Natural killer cell (primary cell): Measurements from ENCODE around the gene CPNE4. TPM values are rescaled to one million over a fixed set of nuclear protein-coding genes. Genes with fewer than 3 reads are reported as not detected.

ENCODE experiments used
- ATAC-seq, 3 donors: fragments of 150-1000 bp in 2 of 3; fragments of 200-7000 bp in 1 of 3; cut with Tn5 transposase; 1 replicate in 1 of 3; 2 replicates in 2 of 3; pipeline ENCODE4 v1.10.0; 2021; ENCODE audit warnings: mild to moderate bottlenecking in 2 of 3, moderate library complexity in 2 of 3
- DNase-seq, 2 donors: peaks; one replicate each; pipeline versions ENCODE4 v3.0.0 to v3.0.0-alpha.2; 2013 to 2021; ENCODE audit warnings: mixed read lengths in 1 of 2
- H3K27ac ChIP-seq: one replicate; pipeline ENCODE4 v1.5.1; 2013; ENCODE audit warnings: mild to moderate bottlenecking, low read length
- H3K27me3 ChIP-seq: one replicate; pipeline ENCODE4 v1.6.1; 2013; ENCODE audit warnings: low read length; ENCODE audit not compliant: control insufficient read depth, insufficient read depth
- H3K36me3 ChIP-seq: one replicate; pipeline ENCODE4 v1.6.1; 2013; ENCODE audit warnings: low read length; ENCODE audit not compliant: control insufficient read depth, insufficient read depth
- H3K4me1 ChIP-seq: one replicate; pipeline ENCODE4 v1.6.1; 2013; ENCODE audit warnings: low read length; ENCODE audit not compliant: control insufficient read depth, insufficient read depth
- H3K4me3 ChIP-seq: one replicate; pipeline ENCODE4 v1.5.1; 2013; ENCODE audit warnings: low read length
- H3K9me3 ChIP-seq: one replicate; pipeline ENCODE4 v1.6.1; 2013; ENCODE audit warnings: low read length; ENCODE audit not compliant: control insufficient read depth, insufficient read depth
- H3K27ac Mint-ChIP-seq, 2 donors: one replicate each; pipeline ENCODE4 v1.8.0; 2022; ENCODE audit warnings: mild to moderate bottlenecking in 2 of 2, mixed read lengths in 2 of 2, moderate library complexity in 1 of 2
- H3K27me3 Mint-ChIP-seq, 2 donors: one replicate each; pipeline ENCODE4 v1.8.0; 2022; ENCODE audit warnings: low read depth in 2 of 2, mixed read lengths in 2 of 2
- H3K36me3 Mint-ChIP-seq: one replicate; pipeline ENCODE4 v1.8.0; 2022; ENCODE audit warnings: mixed read lengths
- H3K4me1 Mint-ChIP-seq, 2 donors: one replicate each; pipeline ENCODE4 v1.8.0; 2022; ENCODE audit warnings: mixed read lengths in 2 of 2
- H3K4me3 Mint-ChIP-seq: one replicate; pipeline ENCODE4 v1.8.0; 2022; ENCODE audit warnings: mild to moderate bottlenecking, moderate library complexity, mixed read lengths
- H3K9me3 Mint-ChIP-seq, 2 donors: one replicate each; pipeline ENCODE4 v1.8.0; 2022; ENCODE audit warnings: mixed read lengths in 2 of 2
- CTCF ChIP-seq: fragments of 200-600 bp; IDR thresholded peaks from one replicate; pipeline ENCODE4 v1.8.0; 2022; ENCODE audit warnings: antibody characterized with exemption
- WGBS: methylation state at CpG from one replicate; pipeline ENCODE4 v1.1.7; 2013; ENCODE audit warnings: missing lambda C conversion rate; ENCODE audit not compliant: insufficient coverage; 5-methylcytosine and 5-hydroxymethylcytosine counted together
- intact Hi-C: fragments of 100-400 bp; cut with micrococcal nuclease; formaldehyde crosslinking; loops from one replicate; pipeline ENCODE4 v1.14.2; 2022
- total RNA-seq, 4 donors: library from RNA; stranded (reverse); fragments of 120-200 nt in 1 of 4; gene quantifications; one replicate each; pipeline versions ENCODE4 v1.2.3 to v1.2.4, GENCODE V29; 2013 to 2022

Gene CPNE4
- total RNA-seq, 3 donors from 2014 or later (not counting 1 experiment from before 2014, with no cell fraction given) = not detected

GRCh38 chr3:131546441-131546840 lies 488.4 kb downstream of the CPNE4 start:
- H3K27me3 ChIP-seq = peaks cover 2% of the 10 kb centered on the region
- no peak overlapping the region for H3K4me3 ChIP-seq
- Mint-ChIP-seq H3K27me3 (peaks cover 14 to 18% of the 10 kb centered on the region in 2 donors), H3K4me1 (no peaks in the 10 kb centered on the region), H3K9me3 (no peaks in the 10 kb centered on the region), H3K4me3 (no peak overlapping the region), H3K27ac (no peak overlapping the region), H3K36me3 (no peaks in the 10 kb centered on the region)
- no peaks in the 10 kb centered on the region for H3K9me3 ChIP-seq
- no peaks in the 10 kb centered on the region for H3K4me1 ChIP-seq
- no peak overlapping the region for H3K27ac ChIP-seq
- intact Hi-C loops = no loop called here
- ATAC-seq (no peak), DNase-seq (no peak)
- no peaks in the 10 kb centered on the region for H3K36me3 ChIP-seq
- no peak for TF ChIP-seq CTCF

- Histone ChIP-seq H3K4me3 (no peak overlapping the region), H3K9me3 (no peaks in the 10 kb centered on the region), H3K27ac (no peak overlapping the region), H3K36me3 (no peaks in the 10 kb centered on the region), H3K27me3 (peaks cover 2% of the 10 kb centered on the region), H3K4me1 (no peaks in the 10 kb centered on the region)
- no peaks in the 10 kb centered on the region for H3K36me3 Mint-ChIP-seq
- H3K4me3 Mint-ChIP-seq = no peak overlapping the region
- no peak for TF ChIP-seq CTCF
- intact Hi-C loops = no loop called here
- H3K9me3 Mint-ChIP-seq = no peaks in the 10 kb centered on the region
- no peak for DNase-seq
- WGBS = 86% methylated on average over 2 of the region's 2 CpGs
- H3K4me1 Mint-ChIP-seq = no peaks in the 10 kb centered on the region
- H3K27me3 Mint-ChIP-seq = peaks cover 23 to 28% of the 10 kb centered on the region in 2 donors
- ATAC-seq = no peak
- H3K27ac Mint-ChIP-seq = no peak overlapping the region
Measured at GRCh38 chr3:131544557-131544956, 490.3 kb downstream of the CPNE4 start.

GRCh38 chr3:131543714-131544113 lies 491.1 kb downstream of the CPNE4 start:
- H3K9me3 ChIP-seq = no peaks in the 10 kb centered on the region
- intact Hi-C loops = no loop called here
- DNase-seq = no peak

More at GRCh38 chr3:131543714-131544113, 491.1 kb downstream of the CPNE4 start:
- no peak for TF ChIP-seq CTCF
- peaks cover 19 to 29% of the 10 kb centered on the region in 2 donors for H3K27me3 Mint-ChIP-seq
- no peak overlapping the region for H3K4me3 Mint-ChIP-seq
- Histone ChIP-seq H3K27ac (no peak overlapping the region), H3K4me1 (no peaks in the 10 kb centered on the region), H3K4me3 (no peak overlapping the region), H3K27me3 (peaks cover 2% of the 10 kb centered on the region), H3K36me3 (no peaks in the 10 kb centered on the region)
- H3K4me1 Mint-ChIP-seq = no peaks in the 10 kb centered on the region
- H3K36me3 Mint-ChIP-seq = no peaks in the 10 kb centered on the region
- H3K9me3 Mint-ChIP-seq = no peaks in the 10 kb centered on the region
- H3K27ac Mint-ChIP-seq = no peak overlapping the region
- no peak for ATAC-seq
